ENCODE results near the gene ABHD18. TPM values are rescaled to one million over a fixed set of nuclear protein-coding genes. Genes with fewer than 3 reads are reported as not detected.
"Not testable (repeated sequence)": the region's sequence is repeated elsewhere in the genome, so short reads cannot be mapped to it uniquely, and the experiment has no call there.

ABHD18 gene
- total and polyA plus RNA-seq, 4 donors, result 4.1 to 14.7 (median 11.2) TPM

- intact Hi-C loops (cut with DNase I), result no loop called here
Observed at GRCh38 chr4:128006592-128006991, 41.4 kb downstream of the ABHD18 start.

GRCh38 chr4:128009428-128009827 is 44.2 kb downstream of the ABHD18 start:
- intact Hi-C loops (cut with DNase I), result no loop called here
- DNase-seq (no peak), ATAC-seq (ENCODE audit: low FRiP score) (no peak)
- WGBS, 2 donors, result 52 to 54% methylated on average over 3 of the region's 3 CpGs
- no peaks in the 10 kb centered on the region for H3K4me1 ChIP-seq (ENCODE audit: control insufficient read depth in 1 of 2, insufficient read depth in 2 of 2, low read length in 2 of 2)
- no peak overlapping the region for H3K4me3 ChIP-seq (ENCODE audit: low read length in 2 of 2)
- H3K9me3 ChIP-seq (ENCODE audit: control insufficient read depth, low read length), result no peaks in the 10 kb centered on the region
- no peak overlapping the region for H3K27ac ChIP-seq (ENCODE audit: low read depth in 1 of 2, low read length in 2 of 2)
- H3K36me3 ChIP-seq (ENCODE audit: control insufficient read depth in 1 of 2, insufficient read depth in 2 of 2, low read length in 1 of 2), result peaks cover 0 to 3% of the 10 kb centered on the region in 2 donors
- H3K27me3 ChIP-seq (ENCODE audit: control insufficient read depth in 1 of 2, insufficient read depth in 2 of 2, low read length in 1 of 2), result no peaks in the 10 kb centered on the region

More at GRCh38 chr4:128006592-128006991, 41.4 kb downstream of the ABHD18 start:
- DNase-seq (no peak), ATAC-seq (ENCODE audit: low FRiP score) (no peak)
- Histone ChIP-seq H3K36me3 (ENCODE audit: control insufficient read depth in 1 of 2, insufficient read depth in 2 of 2, low read length in 1 of 2) (peaks cover 0 to 3% of the 10 kb centered on the region in 2 donors), H3K27me3 (ENCODE audit: control insufficient read depth in 1 of 2, insufficient read depth in 2 of 2, low read length in 1 of 2) (no peaks in the 10 kb centered on the region), H3K4me1 (ENCODE audit: control insufficient read depth in 1 of 2, insufficient read depth in 2 of 2, low read length in 2 of 2) (no peaks in the 10 kb centered on the region), H3K4me3 (ENCODE audit: low read length in 2 of 2) (no peak overlapping the region), H3K9me3 (ENCODE audit: control insufficient read depth, low read length) (no peaks in the 10 kb centered on the region), H3K27ac (ENCODE audit: low read depth in 1 of 2, low read length in 2 of 2) (no peak overlapping the region)
- WGBS, 2 donors, result 92 to 96% methylated on average over 5 of the region's 5 CpGs

GRCh38 chr4:128025319-128025718 is 60.1 kb downstream of the ABHD18 start:
- Histone ChIP-seq H3K36me3 (ENCODE audit: control insufficient read depth in 1 of 2, insufficient read depth in 2 of 2, low read length in 1 of 2) (peaks cover 0 to 4% of the 10 kb centered on the region in 2 donors), H3K9me3 (ENCODE audit: control insufficient read depth, low read length) (no peaks in the 10 kb centered on the region), H3K27ac (ENCODE audit: low read depth in 1 of 2, low read length in 2 of 2) (no peak overlapping the region), H3K27me3 (ENCODE audit: control insufficient read depth in 1 of 2, insufficient read depth in 2 of 2, low read length in 1 of 2) (no peaks in the 10 kb centered on the region), H3K4me3 (ENCODE audit: low read length in 2 of 2) (no peak overlapping the region), H3K4me1 (ENCODE audit: control insufficient read depth in 1 of 2, insufficient read depth in 2 of 2, low read length in 2 of 2) (no peaks in the 10 kb centered on the region)
- ATAC-seq (ENCODE audit: low FRiP score), result no peak
- no peak for DNase-seq
- intact Hi-C loops (cut with DNase I), result no loop called here

GRCh38 chr4:128029907-128030306 is 64.7 kb downstream of the ABHD18 start:
- no peak for ATAC-seq (ENCODE audit: low FRiP score)
- intact Hi-C loops (cut with DNase I), result no loop called here
- Histone ChIP-seq H3K4me3 (ENCODE audit: low read length in 2 of 2) (no peak overlapping the region), H3K36me3 (ENCODE audit: control insufficient read depth in 1 of 2, insufficient read depth in 2 of 2, low read length in 1 of 2) (peaks cover 0 to 4% of the 10 kb centered on the region in 2 donors), H3K27ac (ENCODE audit: low read depth in 1 of 2, low read length in 2 of 2) (no peak overlapping the region), H3K9me3 (ENCODE audit: control insufficient read depth, low read length) (no peaks in the 10 kb centered on the region), H3K4me1 (ENCODE audit: control insufficient read depth in 1 of 2, insufficient read depth in 2 of 2, low read length in 2 of 2) (no peaks in the 10 kb centered on the region), H3K27me3 (ENCODE audit: control insufficient read depth in 1 of 2, insufficient read depth in 2 of 2, low read length in 1 of 2) (no peaks in the 10 kb centered on the region)
- no peak for DNase-seq
- WGBS, 2 donors, result 97 to 98% methylated on average over 4 of the region's 4 CpGs

- peaks cover 0 to 2% of the 10 kb centered on the region in 2 donors for H3K36me3 ChIP-seq (ENCODE audit: control insufficient read depth in 1 of 2, insufficient read depth in 2 of 2, low read length in 1 of 2)
Observed at GRCh38 chr4:128031756-128032384, 66.7 kb downstream of the ABHD18 start.

GRCh38 chr4:128039568-128039967 is 74.4 kb downstream of the ABHD18 start:
- intact Hi-C loops (cut with DNase I), result no loop called here

More at GRCh38 chr4:128031756-128032384, 66.7 kb downstream of the ABHD18 start:
- no peak overlapping the region for H3K4me3 ChIP-seq (ENCODE audit: low read length in 2 of 2)
- H3K27me3 ChIP-seq (ENCODE audit: control insufficient read depth in 1 of 2, insufficient read depth in 2 of 2, low read length in 1 of 2), result no peaks in the 10 kb centered on the region
- no peaks in the 10 kb centered on the region for H3K9me3 ChIP-seq (ENCODE audit: control insufficient read depth, low read length)
- DNase-seq (no peak), ATAC-seq (ENCODE audit: low FRiP score) (no peak)
- no peaks in the 10 kb centered on the region for H3K4me1 ChIP-seq (ENCODE audit: control insufficient read depth in 1 of 2, insufficient read depth in 2 of 2, low read length in 2 of 2)
- WGBS, 2 donors, result 73 to 77% methylated on average over 3 of the region's 3 CpGs
- no peak overlapping the region for H3K27ac ChIP-seq (ENCODE audit: low read depth in 1 of 2, low read length in 2 of 2)
- intact Hi-C loops (cut with DNase I), result no loop called here

GRCh38 chr4:128047019-128047418 is 81.8 kb downstream of the ABHD18 start:
- H3K36me3 ChIP-seq (ENCODE audit: control insufficient read depth in 1 of 2, insufficient read depth in 2 of 2, low read length in 1 of 2); H3K4me3 ChIP-seq (ENCODE audit: low read length in 2 of 2); intact Hi-C loops (cut with DNase I); H3K4me1 ChIP-seq (ENCODE audit: control insufficient read depth in 1 of 2, insufficient read depth in 2 of 2, low read length in 2 of 2); H3K27ac ChIP-seq (ENCODE audit: low read depth in 1 of 2, low read length in 2 of 2); H3K27me3 ChIP-seq (ENCODE audit: control insufficient read depth in 1 of 2, insufficient read depth in 2 of 2, low read length in 1 of 2); ATAC-seq (ENCODE audit: low FRiP score); DNase-seq; H3K9me3 ChIP-seq (ENCODE audit: control insufficient read depth, low read length): not testable (repeated sequence)
- WGBS, 2 donors, result 86 to 88% methylated on average over 9 of the region's 9 CpGs

More at GRCh38 chr4:128039568-128039967, 74.4 kb downstream of the ABHD18 start:
- H3K9me3 ChIP-seq (ENCODE audit: control insufficient read depth, low read length), result no peaks in the 10 kb centered on the region
- H3K27ac ChIP-seq (ENCODE audit: low read depth in 1 of 2, low read length in 2 of 2), result no peak overlapping the region
- no peaks in the 10 kb centered on the region for H3K4me1 ChIP-seq (ENCODE audit: control insufficient read depth in 1 of 2, insufficient read depth in 2 of 2, low read length in 2 of 2)
- no peaks in the 10 kb centered on the region for H3K36me3 ChIP-seq (ENCODE audit: control insufficient read depth in 1 of 2, insufficient read depth in 2 of 2, low read length in 1 of 2)
- no peaks in the 10 kb centered on the region for H3K27me3 ChIP-seq (ENCODE audit: control insufficient read depth in 1 of 2, insufficient read depth in 2 of 2, low read length in 1 of 2)
- ATAC-seq (ENCODE audit: low FRiP score) (no peak), DNase-seq (no peak)
- WGBS, 2 donors, result 81 to 83% methylated on average over 1 of the region's 1 CpG
- no peak overlapping the region for H3K4me3 ChIP-seq (ENCODE audit: low read length in 2 of 2)

GRCh38 chr4:128047514-128047913 is 82.3 kb downstream of the ABHD18 start:
- DNase-seq; ATAC-seq (ENCODE audit: low FRiP score); H3K36me3 ChIP-seq (ENCODE audit: control insufficient read depth in 1 of 2, insufficient read depth in 2 of 2, low read length in 1 of 2); H3K4me1 ChIP-seq (ENCODE audit: control insufficient read depth in 1 of 2, insufficient read depth in 2 of 2, low read length in 2 of 2); H3K27me3 ChIP-seq (ENCODE audit: control insufficient read depth in 1 of 2, insufficient read depth in 2 of 2, low read length in 1 of 2); intact Hi-C loops (cut with DNase I); H3K27ac ChIP-seq (ENCODE audit: low read depth in 1 of 2, low read length in 2 of 2); H3K4me3 ChIP-seq (ENCODE audit: low read length in 2 of 2); H3K9me3 ChIP-seq (ENCODE audit: control insufficient read depth, low read length): not testable (repeated sequence)
- WGBS, 2 donors, result 96 to 98% methylated on average over 18 to 34 of the region's 34 CpGs

- ATAC-seq (ENCODE audit: low FRiP score); intact Hi-C loops (cut with DNase I); H3K36me3 ChIP-seq (ENCODE audit: control insufficient read depth in 1 of 2, insufficient read depth in 2 of 2, low read length in 1 of 2); H3K9me3 ChIP-seq (ENCODE audit: control insufficient read depth, low read length); H3K4me3 ChIP-seq (ENCODE audit: low read length in 2 of 2); H3K27me3 ChIP-seq (ENCODE audit: control insufficient read depth in 1 of 2, insufficient read depth in 2 of 2, low read length in 1 of 2); DNase-seq; H3K4me1 ChIP-seq (ENCODE audit: control insufficient read depth in 1 of 2, insufficient read depth in 2 of 2, low read length in 2 of 2); H3K27ac ChIP-seq (ENCODE audit: low read depth in 1 of 2, low read length in 2 of 2): not testable (repeated sequence)
- 85 to 86% methylated on average over 10 of the region's 10 CpGs for WGBS, 2 donors
Observed at GRCh38 chr4:128051229-128051628, 86.0 kb downstream of the ABHD18 start.

Data from aorta (tissue), 5 donors.